K562 (cell line): ENCODE measurements around the gene MDP1. TPM values are rescaled to one million over a fixed set of nuclear protein-coding genes. Genes with fewer than 3 reads are reported as not detected.
A peak's percentile ranks its signal among the peaks of the same experiment; 100 is the strongest.

Source experiments
- ARID3B ChIP-seq: fragments of 250-450 bp; sonication (Bioruptor Pico); IDR thresholded peaks from 2 replicates; pipeline ENCODE4 v1.4.0; 2020; ENCODE audit warnings: borderline replicate concordance
- BHLHE40 ChIP-seq: IDR thresholded peaks from 2 replicates; pipeline ENCODE4 v1.6.1; 2011; ENCODE audit warnings: low read length, improper control_type of control experiment
- BRD4 ChIP-seq: fragments of 200-600 bp; sonication (generic); IDR thresholded peaks from 2 replicates; pipeline ENCODE4 v1.6.1; 2017; ENCODE audit warnings: inconsistent platforms
- HNRNPH1 ChIP-seq: fragments of 200-400 bp; formaldehyde crosslinking; optimal IDR thresholded peaks from 2 replicates; pipeline ENCODE3; 2017; ENCODE audit warnings: low read depth, mild to moderate bottlenecking, low read length, moderate library complexity
- HNRNPLL ChIP-seq: fragments of 200-400 bp; formaldehyde crosslinking; IDR thresholded peaks from 2 replicates; pipeline ENCODE4 v1.6.1; 2017; ENCODE audit warnings: low read length, low read depth, mild to moderate bottlenecking; ENCODE audit not compliant: poor library complexity, severe bottlenecking
- RBBP5 ChIP-seq: fragments of 200-600 bp; sonication (generic); IDR thresholded peaks from 2 replicates; pipeline ENCODE4 v1.6.1; 2012; ENCODE audit warnings: borderline replicate concordance, mild to moderate bottlenecking, low read length, control low read depth, inconsistent platforms; ENCODE audit not compliant: insufficient read depth, poor library complexity, severe bottlenecking
- RBM39 ChIP-seq: fragments of 200-400 bp; formaldehyde crosslinking; optimal IDR thresholded peaks from 2 replicates; pipeline ENCODE3; 2018; ENCODE audit warnings: low read depth, low read length
- SIRT6 ChIP-seq: IDR thresholded peaks from one replicate; pipeline ENCODE4 v1.6.1; 2012; ENCODE audit warnings: low read depth, mild to moderate bottlenecking, control low read depth, inconsistent platforms, low read length, moderate library complexity
- SOX6 ChIP-seq: fragments of 450-650 bp; IDR thresholded peaks from 2 replicates; pipeline ENCODE4 v1.6.1; 2014; ENCODE audit warnings: mild to moderate bottlenecking
- USF2 ChIP-seq: sonication (generic); formaldehyde crosslinking; IDR thresholded peaks from 2 replicates; pipeline ENCODE4 v1.5.0; 2020; ENCODE audit warnings: missing genetic modification reagents
- ZNF140 ChIP-seq: fragments of 250-450 bp; sonication (Bioruptor Pico); IDR thresholded peaks from 2 replicates; pipeline ENCODE4 v1.8.0; 2021; ENCODE audit warnings: moderate library complexity, mild to moderate bottlenecking, inconsistent platforms
- ZNF274 ChIP-seq: IDR thresholded peaks from 2 replicates; pipeline ENCODE4 v1.6.1; 2011; ENCODE audit warnings: low read depth, mild to moderate bottlenecking, low read length, moderate library complexity, borderline replicate concordance
- ZNF436 ChIP-seq: fragments of 250-450, 450-650 bp; sonication (Bioruptor Pico); formaldehyde crosslinking; IDR thresholded peaks from 2 replicates; pipeline ENCODE4 v1.7.0; 2020; ENCODE audit warnings: mild to moderate bottlenecking
- ZNF561 ChIP-seq: fragments of 450-650 bp; formaldehyde crosslinking; conservative IDR thresholded peaks from 2 replicates; pipeline ENCODE4 v1.4.0; 2020; ENCODE audit warnings: mild to moderate bottlenecking, moderate library complexity
- ZNF766 ChIP-seq: fragments of 200-800 bp; sonication (Bioruptor generic); conservative IDR thresholded peaks from 2 replicates; pipeline ENCODE4 v1.6.1; 2016; ENCODE audit warnings: missing genetic modification characterization, missing compliant biosample characterization
- polyA plus RNA-seq, 8 experiments: library from polyadenylated mRNA; depleted of rRNA in 4 of 8; stranded (reverse) in 5 of 8; unstranded in 3 of 8; fragments of >200 nt; fragmentation: Nextera tagmentation in 2 of 8; fragmentation: Illumina TruSeq in 1 of 8; extraction: Ambion mirVana in 2 of 8; extraction: Trizol in 1 of 8; gene quantifications; 2 replicates each; pipeline versions ENCODE4 v1.2.1 to v1.2.3, GENCODE V29; 2011 to 2014; ENCODE audit warnings: inconsistent platforms in 1 of 8, missing spikeins in 1 of 8
- total RNA-seq, 7 experiments: library from RNA; depleted of rRNA in 6 of 7; stranded (reverse); fragments of >200 nt in 6 of 7; fragmentation: Illumina TruSeq in 2 of 7; extraction: Trizol in 2 of 7; gene quantifications; 2 replicates each; pipeline versions ENCODE4 v1.2.1 to v1.2.3, GENCODE V29; 2011 to 2021; ENCODE audit warnings: low replicate concordance in 1 of 7
- TF ChIP-seq, protein P1 (sequence below), 2 experiments: IDR thresholded peaks; 2 replicates each; pipeline ENCODE4 v1.6.1; 2011; ENCODE audit warnings: borderline replicate concordance in 1 of 2, control low read depth in 1 of 2, low read depth in 1 of 2, low read length in 1 of 2, mild to moderate bottlenecking in 1 of 2, mixed read lengths in 1 of 2, moderate library complexity in 1 of 2; ENCODE audit not compliant: insufficient read depth in 1 of 2, insufficient read length in 1 of 2, poor library complexity in 1 of 2, severe bottlenecking in 1 of 2; ENCODE audit errors: extremely low read depth in 1 of 2
- TF ChIP-seq, protein P2 (sequence below): fragments of 250-450 bp; sonication (Bioruptor Pico); IDR thresholded peaks from 2 replicates; pipeline ENCODE4 v1.5.0; 2021; ENCODE audit warnings: mild to moderate bottlenecking, borderline replicate concordance

MDP1 gene
- total and polyA plus RNA-seq, 9 of the 15 experiments (the other 6 are each of a cell fraction or from before 2014, with no cell fraction given), result 2.7 to 29.6 (median 11.0) TPM

DNA sequence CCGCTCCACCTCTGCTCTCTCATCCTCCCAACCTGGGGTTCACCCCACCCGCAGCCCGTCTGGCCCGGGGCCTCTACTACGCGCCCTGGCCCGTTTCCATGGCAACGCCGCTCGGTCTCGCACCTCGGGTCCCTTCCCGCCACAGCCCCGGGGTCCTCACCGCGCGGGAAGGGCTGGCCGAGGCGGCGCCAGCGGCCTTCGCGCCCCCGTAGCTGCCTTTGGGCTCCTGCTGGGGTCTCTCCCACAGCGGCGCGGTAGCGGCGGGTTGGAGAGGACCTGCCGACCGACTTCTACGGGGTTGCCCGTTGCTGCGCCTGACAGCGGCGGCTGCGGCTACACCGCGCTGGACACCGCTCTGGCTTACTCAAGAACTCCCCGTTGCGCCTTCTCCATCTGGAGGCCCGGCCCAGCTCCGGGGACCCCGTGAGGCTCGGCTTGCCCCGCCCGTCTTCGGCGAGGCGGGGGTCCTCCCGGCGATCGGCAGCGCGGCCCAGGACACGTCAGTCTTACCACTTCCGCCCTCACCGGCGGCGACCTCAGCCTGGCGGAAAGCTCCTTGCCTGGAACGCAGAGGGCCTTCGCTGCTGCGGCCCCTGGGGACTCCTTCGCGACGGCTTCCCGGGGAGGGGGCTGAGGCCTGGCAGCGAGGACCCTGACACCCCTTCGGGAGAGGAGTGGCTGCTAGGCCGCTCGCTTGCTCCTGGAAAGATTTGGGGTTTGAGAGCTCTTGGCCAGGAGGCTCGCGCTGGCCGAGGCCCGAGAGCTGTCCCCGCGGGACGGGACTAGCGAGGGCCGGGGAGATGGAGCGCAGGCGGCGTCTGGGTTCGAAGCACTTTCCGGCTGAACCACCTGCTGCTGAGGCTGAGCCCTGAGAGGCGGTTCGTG, 20.4 kb downstream of the MDP1 start, which contains the start of gene TM9SF1 (continued):
- TF ChIP-seq ARID3B (CRISPR knock-in tag) (no peak), ZNF766 (CRISPR knock-in tag) (no peak), HNRNPH1 (no peak), RBBP5 (peak; percentile 83), RBM39 (no peak), BRD4 (peak; percentile 68; the same call in 1 of the 2 replicates), SOX6 (0 out of 2 replicates have a peak, but pooled peaks have one; percentile 6), ZNF274 (no peak), ZNF561 (CRISPR knock-in tag) (no peak), SIRT6 (no peak), ZNF436 (no peak), BHLHE40 (no peak), USF2 (CRISPR knock-in tag) (no peak), HNRNPLL (peak; percentile 10), ZNF140 (CRISPR knock-in tag) (no peak)
- TF ChIP-seq, protein P1, sequence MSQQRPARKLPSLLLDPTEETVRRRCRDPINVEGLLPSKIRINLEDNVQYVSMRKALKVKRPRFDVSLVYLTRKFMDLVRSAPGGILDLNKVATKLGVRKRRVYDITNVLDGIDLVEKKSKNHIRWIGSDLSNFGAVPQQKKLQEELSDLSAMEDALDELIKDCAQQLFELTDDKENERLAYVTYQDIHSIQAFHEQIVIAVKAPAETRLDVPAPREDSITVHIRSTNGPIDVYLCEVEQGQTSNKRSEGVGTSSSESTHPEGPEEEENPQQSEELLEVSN (IDR thresholded peaks at IDR 0.05; ENCODE audit: borderline replicate concordance in 1 of 2, extremely low read depth in 1 of 2, insufficient read depth in 1 of 2, insufficient read length in 1 of 2, low read depth in 1 of 2, low read length in 1 of 2, poor library complexity in 1 of 2, severe bottlenecking in 1 of 2), result peak; percentile 99 to 100
- TF ChIP-seq, protein P2, sequence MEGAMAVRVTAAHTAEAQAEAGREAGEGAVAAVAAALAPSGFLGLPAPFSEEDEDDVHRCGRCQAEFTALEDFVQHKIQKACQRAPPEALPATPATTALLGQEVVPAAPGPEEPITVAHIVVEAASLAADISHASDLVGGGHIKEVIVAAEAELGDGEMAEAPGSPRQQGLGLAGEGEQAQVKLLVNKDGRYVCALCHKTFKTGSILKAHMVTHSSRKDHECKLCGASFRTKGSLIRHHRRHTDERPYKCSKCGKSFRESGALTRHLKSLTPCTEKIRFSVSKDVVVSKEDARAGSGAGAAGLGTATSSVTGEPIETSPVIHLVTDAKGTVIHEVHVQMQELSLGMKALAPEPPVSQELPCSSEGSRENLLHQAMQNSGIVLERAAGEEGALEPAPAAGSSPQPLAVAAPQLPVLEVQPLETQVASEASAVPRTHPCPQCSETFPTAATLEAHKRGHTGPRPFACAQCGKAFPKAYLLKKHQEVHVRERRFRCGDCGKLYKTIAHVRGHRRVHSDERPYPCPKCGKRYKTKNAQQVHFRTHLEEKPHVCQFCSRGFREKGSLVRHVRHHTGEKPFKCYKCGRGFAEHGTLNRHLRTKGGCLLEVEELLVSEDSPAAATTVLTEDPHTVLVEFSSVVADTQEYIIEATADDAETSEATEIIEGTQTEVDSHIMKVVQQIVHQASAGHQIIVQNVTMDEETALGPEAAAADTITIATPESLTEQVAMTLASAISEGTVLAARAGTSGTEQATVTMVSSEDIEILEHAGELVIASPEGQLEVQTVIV, result no peak
